OCI-LY1 (cell line): ENCODE measurements around the gene FAM107B.
A peak's percentile ranks its signal among the peaks of the same experiment; 100 is the strongest.

ENCODE experiments used
- EZH2 ChIP-seq: fragments of 200-600 bp; sonication (generic), shearing (Covaris generic); IDR thresholded peaks from 2 replicates; pipeline ENCODE4 v1.8.0; 2017; ENCODE audit warnings: borderline replicate concordance, mixed run types, mild to moderate bottlenecking, antibody characterized with exemption, low read length, moderate library complexity, mixed read lengths
- TF ChIP-seq, protein P1 (sequence below): fragments of 200-600 bp; sonication (generic), shearing (Covaris generic); IDR thresholded peaks from 2 replicates; pipeline ENCODE4 v1.5.1; 2017; ENCODE audit warnings: mild to moderate bottlenecking, antibody characterized with exemption, low read length, moderate library complexity, mixed read lengths

- TF ChIP-seq, protein P1, sequence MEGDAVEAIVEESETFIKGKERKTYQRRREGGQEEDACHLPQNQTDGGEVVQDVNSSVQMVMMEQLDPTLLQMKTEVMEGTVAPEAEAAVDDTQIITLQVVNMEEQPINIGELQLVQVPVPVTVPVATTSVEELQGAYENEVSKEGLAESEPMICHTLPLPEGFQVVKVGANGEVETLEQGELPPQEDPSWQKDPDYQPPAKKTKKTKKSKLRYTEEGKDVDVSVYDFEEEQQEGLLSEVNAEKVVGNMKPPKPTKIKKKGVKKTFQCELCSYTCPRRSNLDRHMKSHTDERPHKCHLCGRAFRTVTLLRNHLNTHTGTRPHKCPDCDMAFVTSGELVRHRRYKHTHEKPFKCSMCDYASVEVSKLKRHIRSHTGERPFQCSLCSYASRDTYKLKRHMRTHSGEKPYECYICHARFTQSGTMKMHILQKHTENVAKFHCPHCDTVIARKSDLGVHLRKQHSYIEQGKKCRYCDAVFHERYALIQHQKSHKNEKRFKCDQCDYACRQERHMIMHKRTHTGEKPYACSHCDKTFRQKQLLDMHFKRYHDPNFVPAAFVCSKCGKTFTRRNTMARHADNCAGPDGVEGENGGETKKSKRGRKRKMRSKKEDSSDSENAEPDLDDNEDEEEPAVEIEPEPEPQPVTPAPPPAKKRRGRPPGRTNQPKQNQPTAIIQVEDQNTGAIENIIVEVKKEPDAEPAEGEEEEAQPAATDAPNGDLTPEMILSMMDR, result peak; percentile 33; the same call in 1 of the 2 replicates
- TF ChIP-seq EZH2, result no peak
Measured at GRCh38 chr10:14736600-14737081, 38.1 kb downstream of the FAM107B start.
